ENCODE data around the gene RAB31.

The RAB31 gene

DNA sequence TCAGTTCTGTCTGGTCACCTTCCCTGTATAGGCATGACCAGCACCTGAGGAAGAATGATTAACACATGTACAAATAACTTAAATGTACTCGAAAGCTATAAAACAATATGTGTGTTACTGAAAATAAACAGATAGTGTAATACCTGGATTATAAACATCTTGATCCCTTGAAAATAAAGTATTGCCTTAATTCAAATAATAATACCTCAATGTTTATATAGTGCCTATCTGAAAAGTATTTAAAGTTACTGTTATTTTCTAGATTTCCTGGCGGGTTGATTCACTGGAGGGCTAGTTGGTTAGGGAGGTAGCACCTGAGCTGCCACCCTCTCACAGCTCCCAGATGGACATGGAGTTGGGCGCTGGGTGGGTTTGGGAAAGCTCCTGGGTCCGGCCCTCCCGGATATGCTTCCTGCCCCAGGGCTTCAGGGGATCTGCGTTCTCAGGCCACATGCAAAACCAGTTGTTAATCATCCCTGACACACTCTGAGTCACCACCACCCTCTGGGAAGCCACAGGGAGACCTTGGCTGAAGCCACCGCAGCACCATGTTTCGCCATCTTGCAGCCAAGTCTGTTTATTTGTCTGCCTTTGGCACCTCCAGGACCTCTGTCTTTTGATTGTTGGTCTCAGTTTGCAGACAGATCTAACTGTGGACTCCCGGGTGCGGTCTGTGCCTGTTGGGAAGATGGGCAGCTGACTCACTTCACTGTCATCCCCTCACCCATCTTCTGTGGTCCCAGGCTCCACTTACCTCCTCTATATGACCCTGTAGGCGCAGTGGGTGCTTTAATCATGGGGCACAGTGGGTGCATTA, 35.3 kb downstream of the RAB31 start:
- no peak overlapping the region for H3K27ac Mint-ChIP-seq
- H3K4me1 Mint-ChIP-seq: no peaks in the 10 kb centered on the region
- CTCF ChIA-PET: interaction anchor here (0.5 kb wide), 1 partner anchor 27 kb away, joined by 3 read pairs; no protein-coding TSS in a partner anchor
- H3K9me3 Mint-ChIP-seq: no peaks in the 10 kb centered on the region
- H3K4me3 Mint-ChIP-seq: no peak overlapping the region
- H3K27me3 Mint-ChIP-seq: peaks cover 26% of the 10 kb centered on the region
- DNase-seq: no peak
- no peaks in the 10 kb centered on the region for H3K36me3 Mint-ChIP-seq

DNA sequence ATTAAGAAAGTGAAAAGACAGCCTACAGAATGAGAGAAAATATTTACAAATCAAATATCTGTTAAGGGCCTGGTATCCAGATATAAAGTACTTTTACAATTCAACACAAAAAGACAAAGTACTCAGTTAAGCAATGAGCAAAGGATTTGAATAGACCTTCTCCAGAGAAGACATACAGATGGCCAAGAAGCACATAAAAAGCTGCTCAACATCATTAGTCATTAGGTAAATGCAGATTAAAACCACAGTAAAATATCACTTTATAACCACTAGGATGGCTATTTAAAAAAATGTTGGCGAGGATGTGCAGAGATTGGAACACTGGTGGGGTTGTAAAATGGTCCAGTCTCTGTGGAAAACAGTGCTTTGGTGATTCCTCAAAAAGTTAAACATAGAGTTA, 38.9 kb downstream of the RAB31 start:
- H3K9me3 Mint-ChIP-seq: no peaks in the 10 kb centered on the region
- H3K4me3 Mint-ChIP-seq: no peak overlapping the region
- CTCF ChIA-PET: no interaction called here
- H3K27me3 Mint-ChIP-seq: peaks cover 18% of the 10 kb centered on the region
- H3K27ac Mint-ChIP-seq: no peak overlapping the region
- H3K36me3 Mint-ChIP-seq: no peaks in the 10 kb centered on the region
- no peak for DNase-seq
- H3K4me1 Mint-ChIP-seq: no peaks in the 10 kb centered on the region

DNA sequence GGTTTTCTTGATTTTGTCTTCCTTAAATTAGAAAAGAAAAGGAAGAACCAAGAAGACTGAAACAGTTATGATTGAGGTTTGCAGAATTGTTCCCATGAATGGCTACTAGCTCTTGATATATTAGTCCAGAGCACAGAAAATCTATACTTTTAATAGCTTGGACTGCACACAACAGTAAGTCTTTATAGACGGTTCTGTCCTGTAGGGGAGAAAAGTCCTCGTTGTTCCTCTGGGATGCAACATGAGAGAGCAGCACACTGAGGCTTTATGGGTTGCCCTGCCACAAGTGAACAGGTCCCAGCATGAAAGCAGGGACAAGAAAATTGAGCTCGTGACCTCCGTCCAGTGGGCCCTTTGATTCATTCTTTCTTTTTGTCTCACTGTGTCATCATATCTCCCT, 41.5 kb downstream of the RAB31 start:
- Mint-ChIP-seq H3K36me3 (no peaks in the 10 kb centered on the region), H3K4me3 (no peak overlapping the region), H3K4me1 (no peaks in the 10 kb centered on the region), H3K27me3 (peaks cover 3% of the 10 kb centered on the region), H3K9me3 (no peaks in the 10 kb centered on the region), H3K27ac (no peak overlapping the region)
- CTCF ChIA-PET: no interaction called here
- no peak for DNase-seq

DNA sequence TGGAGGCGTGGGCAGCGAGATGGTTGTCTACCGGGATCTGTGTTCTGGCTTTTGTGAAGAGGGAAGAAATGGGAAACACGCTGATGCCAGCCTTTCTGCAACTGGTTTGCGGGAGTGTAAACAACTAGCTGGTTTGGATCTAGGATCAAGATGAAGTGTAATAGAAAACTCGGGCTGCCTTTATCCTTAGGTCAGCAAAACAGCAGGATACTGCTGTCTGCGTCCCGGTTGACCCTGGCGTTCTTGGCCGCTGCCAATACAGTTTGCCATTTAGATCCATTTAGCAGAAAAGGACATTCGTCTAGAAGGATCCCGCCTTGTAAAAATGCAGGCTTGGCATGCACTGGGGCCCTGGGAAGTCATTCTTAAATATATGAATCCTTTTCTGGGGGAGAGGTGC, 42.0 kb downstream of the RAB31 start:
- H3K27me3 Mint-ChIP-seq: peaks cover 4% of the 10 kb centered on the region
- H3K36me3 Mint-ChIP-seq: no peaks in the 10 kb centered on the region
- H3K9me3 Mint-ChIP-seq: no peaks in the 10 kb centered on the region
- H3K27ac Mint-ChIP-seq: no peak overlapping the region
- H3K4me1 Mint-ChIP-seq: no peaks in the 10 kb centered on the region
- no peak for DNase-seq
- CTCF ChIA-PET: no interaction called here
- H3K4me3 Mint-ChIP-seq: no peak overlapping the region

DNA sequence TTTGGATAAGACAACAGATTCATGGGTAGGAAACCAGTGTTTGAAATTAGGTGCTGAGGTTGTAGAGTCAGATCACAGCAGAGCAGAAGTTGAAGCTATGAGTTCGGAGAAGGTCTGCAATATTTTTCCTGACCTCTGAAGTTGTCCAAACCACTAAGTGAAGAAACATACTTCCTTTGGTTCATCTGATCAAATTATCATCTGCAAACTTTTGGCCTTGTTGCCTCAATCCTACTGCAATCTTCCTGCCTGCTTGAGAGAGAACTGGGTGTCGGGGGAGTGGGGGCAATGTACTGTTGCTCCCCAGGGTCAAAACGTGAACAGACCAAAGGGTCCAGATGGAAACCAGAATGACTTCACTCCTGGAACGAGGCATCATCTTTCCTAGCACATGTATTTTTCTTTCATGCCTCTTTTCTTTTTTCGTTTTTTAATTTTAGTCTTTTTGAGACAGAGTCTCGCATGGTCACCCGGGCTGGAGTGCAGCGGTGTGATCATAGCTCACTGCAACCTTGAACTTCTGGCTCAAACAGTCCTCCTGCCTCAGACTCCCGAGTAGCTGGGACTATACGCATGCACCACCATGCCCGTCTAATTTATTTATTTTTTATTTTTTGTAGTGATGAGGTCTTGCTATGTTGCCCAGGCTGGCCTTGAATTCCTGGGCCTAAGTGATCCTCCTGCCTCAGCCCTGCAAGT, 42.7 kb downstream of the RAB31 start:
- CTCF ChIA-PET: no interaction called here
- no peak for DNase-seq
- Mint-ChIP-seq H3K4me1 (no peaks in the 10 kb centered on the region), H3K4me3 (no peak overlapping the region), H3K27ac (no peak overlapping the region), H3K36me3 (no peaks in the 10 kb centered on the region), H3K27me3 (peaks cover 10% of the 10 kb centered on the region), H3K9me3 (no peaks in the 10 kb centered on the region)

DNA sequence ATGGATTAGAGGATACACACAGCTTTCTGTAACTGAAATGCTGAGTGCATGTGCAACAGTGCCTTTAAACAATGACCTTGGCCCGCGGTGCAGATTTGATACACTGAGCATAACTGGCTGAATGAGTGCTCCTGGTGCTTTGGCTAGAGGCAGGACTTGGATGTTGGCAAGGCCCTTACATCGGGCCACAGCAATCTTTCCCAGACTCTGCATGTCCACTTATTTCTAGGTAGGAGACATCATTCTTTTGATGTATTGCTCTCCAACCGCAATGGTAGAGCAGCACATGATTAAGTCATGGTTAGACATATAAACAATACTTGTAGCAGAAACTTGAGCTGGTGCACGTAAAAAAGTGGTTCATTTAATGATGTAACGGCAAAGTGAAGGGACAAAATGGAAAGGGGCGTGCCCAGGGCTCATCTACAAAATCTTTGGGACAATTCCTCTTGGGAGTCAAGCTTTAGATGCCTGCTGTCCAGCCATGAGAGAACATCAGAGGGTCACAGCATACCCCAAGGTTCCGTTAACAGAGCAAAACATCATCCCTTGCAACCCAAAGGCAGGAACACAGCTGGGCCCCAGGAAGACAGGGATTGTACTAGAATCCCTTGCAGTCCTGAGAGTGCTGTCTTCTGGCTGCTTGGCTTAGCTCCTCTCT, 43.4 kb downstream of the RAB31 start:
- Mint-ChIP-seq H3K27ac (no peak overlapping the region), H3K4me3 (no peak overlapping the region), H3K36me3 (no peaks in the 10 kb centered on the region), H3K4me1 (no peaks in the 10 kb centered on the region), H3K9me3 (no peaks in the 10 kb centered on the region), H3K27me3 (peaks cover 10% of the 10 kb centered on the region)
- CTCF ChIA-PET: interaction anchor here (1.0 kb wide), 1 partner anchor 19 kb away, joined by 3 read pairs; no protein-coding TSS in a partner anchor
- no peak for DNase-seq

DNA sequence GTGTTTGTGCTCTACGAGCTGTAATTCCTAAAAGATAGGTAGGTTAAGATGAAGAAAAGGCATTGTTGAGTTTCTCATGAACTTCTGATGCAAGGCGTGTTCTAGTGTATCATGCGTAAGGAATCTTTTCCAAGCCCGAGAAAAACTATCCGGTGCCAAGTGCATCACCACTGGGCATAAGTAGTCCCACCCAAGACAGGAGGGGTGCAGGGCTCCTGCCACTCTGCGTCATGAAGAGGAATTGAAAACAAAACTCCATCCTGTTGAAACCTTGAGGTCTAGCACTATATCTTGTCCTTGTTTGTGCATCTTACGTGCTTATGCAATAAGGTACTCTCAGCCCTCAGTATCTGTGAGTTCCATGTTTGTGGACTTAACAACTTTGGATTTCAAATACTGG, 45.7 kb downstream of the RAB31 start:
- CTCF ChIA-PET: no interaction called here
- no peak overlapping the region for H3K27ac Mint-ChIP-seq

DNA sequence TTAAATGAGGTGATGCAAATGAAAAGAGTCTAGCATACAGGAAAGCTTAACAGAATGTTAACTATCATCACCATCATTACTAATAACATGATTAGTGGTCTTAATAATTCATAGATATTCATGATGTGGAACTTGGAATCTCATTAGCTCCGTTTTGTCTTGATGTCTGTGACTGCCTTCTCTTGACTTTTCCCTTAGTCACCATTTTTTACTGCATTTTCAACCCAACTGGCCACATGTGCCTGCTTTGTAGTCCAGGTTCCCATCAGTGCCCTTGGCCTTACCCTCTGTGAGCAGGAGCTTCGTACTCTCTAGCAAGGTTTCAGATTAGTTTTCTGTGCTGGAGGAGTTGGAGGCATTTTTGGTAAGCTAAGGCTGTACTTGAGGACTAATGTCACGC, 47.0 kb downstream of the RAB31 start:
- H3K27ac Mint-ChIP-seq: no peak overlapping the region
- CTCF ChIA-PET: no interaction called here
- H3K36me3 Mint-ChIP-seq: no peaks in the 10 kb centered on the region
- no peak for DNase-seq
- peaks cover 4% of the 10 kb centered on the region for H3K4me1 Mint-ChIP-seq
- H3K4me3 Mint-ChIP-seq: no peak overlapping the region
- H3K27me3 Mint-ChIP-seq: peaks cover 32% of the 10 kb centered on the region
- no peaks in the 10 kb centered on the region for H3K9me3 Mint-ChIP-seq

More for the DNA sequence above, 45.7 kb downstream of the RAB31 start:
- H3K27me3 Mint-ChIP-seq: peaks cover 23% of the 10 kb centered on the region
- H3K9me3 Mint-ChIP-seq: no peaks in the 10 kb centered on the region
- peaks cover 2% of the 10 kb centered on the region for H3K4me1 Mint-ChIP-seq
- no peaks in the 10 kb centered on the region for H3K36me3 Mint-ChIP-seq
- DNase-seq: no peak
- no peak overlapping the region for H3K4me3 Mint-ChIP-seq

DNA sequence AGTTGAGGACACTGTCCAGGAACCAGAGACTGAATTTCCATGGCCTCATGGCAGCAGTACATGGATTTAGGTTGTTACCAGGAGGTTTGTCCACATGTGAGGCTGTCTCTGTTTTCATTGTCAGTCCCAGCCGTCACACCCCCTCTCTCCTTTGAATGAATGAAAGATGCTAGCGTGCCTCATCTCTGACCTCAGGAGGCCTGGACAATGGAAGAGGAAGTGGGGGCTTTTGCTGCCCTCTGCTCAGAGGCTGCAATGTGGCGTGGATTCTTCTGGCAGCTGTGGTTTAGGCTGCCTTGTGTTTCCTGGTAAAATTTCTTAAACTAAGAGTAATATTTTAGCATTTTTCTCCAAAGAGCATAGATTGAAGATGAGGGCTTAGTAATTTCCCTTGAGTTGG, 47.5 kb downstream of the RAB31 start:
- H3K27ac Mint-ChIP-seq: no peak overlapping the region
- H3K4me3 Mint-ChIP-seq: no peak overlapping the region
- CTCF ChIA-PET: no interaction called here
- peaks cover 30% of the 10 kb centered on the region for H3K27me3 Mint-ChIP-seq
- H3K9me3 Mint-ChIP-seq: no peaks in the 10 kb centered on the region
- no peak for DNase-seq
- peaks cover 4% of the 10 kb centered on the region for H3K4me1 Mint-ChIP-seq
- no peaks in the 10 kb centered on the region for H3K36me3 Mint-ChIP-seq

DNA sequence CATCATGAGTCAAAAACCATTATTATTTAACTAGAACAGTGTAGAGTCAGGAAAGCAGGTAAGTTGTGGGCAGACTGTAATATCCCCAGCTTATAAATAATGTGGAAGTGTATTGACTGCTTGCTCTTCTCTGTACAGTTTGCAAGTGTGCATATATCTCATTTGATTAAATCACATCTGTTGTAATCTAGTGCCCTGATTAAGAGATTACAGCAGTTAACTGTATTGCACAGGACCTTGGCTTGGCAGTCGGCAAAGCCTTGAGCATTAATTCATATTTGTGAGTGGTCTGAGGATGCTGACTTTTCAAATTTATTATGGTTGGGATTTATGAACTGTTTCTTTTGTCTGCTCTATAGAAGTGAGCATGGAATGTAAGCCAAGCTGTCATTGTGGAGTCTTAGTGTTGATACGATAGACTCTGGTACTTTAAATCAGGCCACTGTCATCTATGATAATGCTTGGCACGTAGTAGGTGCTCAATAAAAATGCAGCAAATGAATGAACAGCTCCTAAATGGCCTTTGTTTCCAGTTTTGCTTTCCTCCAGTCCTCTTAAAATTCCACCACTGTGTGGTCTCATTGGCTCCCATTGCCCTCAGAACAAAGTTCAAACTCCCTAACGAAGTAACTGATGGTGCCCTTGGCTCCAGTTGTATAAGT, 48.3 kb downstream of the RAB31 start:
- Mint-ChIP-seq H3K4me1 (peaks cover 4% of the 10 kb centered on the region), H3K36me3 (no peaks in the 10 kb centered on the region)

DNA sequence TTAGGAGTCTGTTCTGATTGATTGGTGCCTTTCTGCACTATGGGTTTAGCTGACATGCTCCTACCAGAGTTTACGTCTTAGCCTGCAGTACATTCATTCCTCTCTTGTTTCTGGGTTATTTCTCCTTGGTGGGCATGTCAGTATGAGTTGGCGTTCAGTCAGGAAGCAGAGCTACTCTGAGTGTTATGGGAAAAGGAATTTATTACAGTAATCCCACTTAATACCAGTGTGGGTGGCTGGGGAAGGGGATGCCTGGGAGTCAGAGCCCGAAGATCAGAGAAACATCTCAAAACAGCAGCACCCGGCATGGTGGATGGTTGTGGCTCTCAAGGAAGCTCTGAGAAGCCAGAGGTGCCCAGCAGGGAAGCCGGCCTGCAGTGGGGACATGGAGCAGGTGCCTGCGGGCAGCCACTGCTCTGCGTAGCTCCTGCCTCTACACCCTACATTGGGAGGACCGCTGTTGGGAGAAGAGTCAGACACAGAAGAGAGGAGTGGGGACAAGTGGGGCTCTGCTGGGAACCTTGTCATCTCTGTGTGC, 48.9 kb downstream of the RAB31 start:
- Mint-ChIP-seq H3K36me3 (no peaks in the 10 kb centered on the region), H3K27ac (no peak overlapping the region), H3K4me1 (peaks cover 4% of the 10 kb centered on the region), H3K27me3 (peaks cover 30% of the 10 kb centered on the region), H3K4me3 (no peak overlapping the region), H3K9me3 (no peaks in the 10 kb centered on the region)
- DNase-seq: no peak
- CTCF ChIA-PET: no interaction called here

More for the DNA sequence above, 48.3 kb downstream of the RAB31 start:
- peaks cover 30% of the 10 kb centered on the region for H3K27me3 Mint-ChIP-seq
- CTCF ChIA-PET: no interaction called here
- H3K4me3 Mint-ChIP-seq: no peak overlapping the region
- DNase-seq: no peak
- no peaks in the 10 kb centered on the region for H3K9me3 Mint-ChIP-seq
- H3K27ac Mint-ChIP-seq: no peak overlapping the region

DNA sequence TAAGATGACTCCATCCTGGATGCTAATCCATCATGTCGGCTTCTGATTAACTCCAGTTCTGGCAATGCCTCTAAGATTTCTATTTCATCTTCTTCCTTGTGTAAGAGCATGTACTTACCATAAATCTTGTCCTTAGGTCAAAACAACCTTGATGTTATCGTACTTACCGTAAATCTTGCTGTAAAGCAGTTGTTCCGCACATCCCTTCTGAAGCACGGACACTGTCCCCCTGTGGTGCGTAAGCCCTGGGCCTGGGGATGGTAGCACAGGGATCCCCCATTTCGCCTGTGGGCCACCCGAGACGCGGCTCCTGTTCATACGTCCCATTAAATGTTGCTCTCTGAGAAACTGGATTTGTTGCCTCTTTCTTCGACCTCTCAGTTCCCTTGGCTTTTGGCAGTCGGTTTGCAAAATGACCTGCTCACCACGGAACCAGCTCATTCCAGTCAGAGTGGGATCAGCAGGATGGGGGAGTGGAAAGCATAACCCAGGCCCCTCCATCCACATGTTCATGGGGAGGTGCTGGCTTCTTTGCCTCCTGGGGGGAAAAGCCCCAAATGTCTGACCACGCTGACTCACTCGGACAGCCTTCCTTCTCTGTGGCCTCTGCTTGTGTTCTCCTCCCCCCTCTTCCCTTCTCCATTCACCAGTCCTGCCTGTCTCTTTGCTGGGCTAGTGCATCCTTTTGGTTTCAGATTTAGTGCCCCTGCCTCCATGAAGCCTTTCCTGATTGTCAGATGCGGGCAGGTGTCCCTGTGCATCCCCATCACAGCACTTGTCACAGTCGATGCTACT, 49.9 kb downstream of the RAB31 start:
- DNase-seq: no peak
- CTCF ChIA-PET: no interaction called here
- Mint-ChIP-seq H3K36me3 (no peaks in the 10 kb centered on the region), H3K4me1 (peaks cover 4% of the 10 kb centered on the region), H3K27me3 (peaks cover 36% of the 10 kb centered on the region), H3K9me3 (no peaks in the 10 kb centered on the region), H3K27ac (no peak overlapping the region), H3K4me3 (no peak overlapping the region)

DNA sequence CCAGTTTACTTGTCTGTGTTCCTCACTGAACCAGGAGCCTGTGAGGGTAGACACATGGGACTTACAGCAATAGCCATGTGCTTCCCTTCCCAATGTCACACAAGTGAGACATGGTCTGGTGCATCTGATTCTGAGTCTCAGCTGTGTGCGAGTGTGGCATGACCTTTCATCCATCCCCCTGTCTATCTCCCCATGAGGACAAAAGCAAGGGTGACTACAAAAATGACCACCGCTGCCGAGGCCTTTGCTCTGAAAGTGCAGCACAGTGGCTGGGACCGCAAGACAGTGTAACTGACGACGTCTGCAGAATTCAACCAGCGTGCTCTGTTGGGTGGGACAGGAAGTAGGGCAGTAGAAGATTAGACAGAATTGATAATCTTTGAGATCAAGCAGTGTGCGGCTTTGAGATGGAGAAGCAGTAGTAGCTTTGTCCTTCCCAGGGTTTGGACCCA, 50.5 kb downstream of the RAB31 start:
- Mint-ChIP-seq H3K9me3 (no peaks in the 10 kb centered on the region), H3K4me3 (no peak overlapping the region), H3K27me3 (peaks cover 37% of the 10 kb centered on the region), H3K36me3 (no peaks in the 10 kb centered on the region), H3K4me1 (peaks cover 4% of the 10 kb centered on the region), H3K27ac (no peak overlapping the region)
- CTCF ChIA-PET: no interaction called here
- no peak for DNase-seq
